Measurements from ENCODE around the gene AHR. TPM values are rescaled to one million over a fixed set of nuclear protein-coding genes. Genes with fewer than 3 reads are reported as not detected.
"Not testable (repeated sequence)": the region's sequence is repeated elsewhere in the genome, so short reads cannot be mapped to it uniquely, and the experiment has no call there.

The AHR gene
- total RNA-seq, 1 experiment from 2014 or later, result 99.1 TPM

GRCh38 chr7:17380736-17381662 lies 82.5 kb downstream of the AHR start:
- intact Hi-C loops (cut with micrococcal nuclease), result no loop called here
- H3K36me3 Mint-ChIP-seq (ENCODE audit: insufficient read depth, unreplicated experiment), result no peaks in the 10 kb centered on the region
- H3K4me3 Mint-ChIP-seq (ENCODE audit: unreplicated experiment), result no peak overlapping the region
- no peaks in the 10 kb centered on the region for H3K9me3 Mint-ChIP-seq (ENCODE audit: unreplicated experiment)
- no peak for TF ChIP-seq CTCF (IDR thresholded peaks at IDR 0.05; ENCODE audit: unreplicated experiment)
- H3K4me1 Mint-ChIP-seq (ENCODE audit: insufficient read depth, unreplicated experiment), result peaks cover 6% of the 10 kb centered on the region
- DNase-seq (ENCODE audit: unreplicated experiment), result no peak
- POLR2A ChIA-PET, result no interaction called here
- no peak overlapping the region for H3K27ac Mint-ChIP-seq (ENCODE audit: low read depth, unreplicated experiment)
- CTCF ChIA-PET, result interaction anchor here (1.0 kb wide), 1 partner anchor 11 kb away, joined by 3 read pairs; no protein-coding TSS in a partner anchor
- no TSS peak for BruUV-seq (replicated peaks)
- no peaks in the 10 kb centered on the region for H3K27me3 Mint-ChIP-seq (ENCODE audit: insufficient read depth, unreplicated experiment)

GRCh38 chr7:17382408-17383354 lies 84.2 kb downstream of the AHR start:
- DNase-seq (ENCODE audit: unreplicated experiment); intact Hi-C loops (cut with micrococcal nuclease); H3K9me3 Mint-ChIP-seq (ENCODE audit: unreplicated experiment); BruUV-seq (replicated peaks); H3K4me3 Mint-ChIP-seq (ENCODE audit: unreplicated experiment); H3K27ac Mint-ChIP-seq (ENCODE audit: low read depth, unreplicated experiment); POLR2A ChIA-PET; H3K36me3 Mint-ChIP-seq (ENCODE audit: insufficient read depth, unreplicated experiment); H3K4me1 Mint-ChIP-seq (ENCODE audit: insufficient read depth, unreplicated experiment); H3K27me3 Mint-ChIP-seq (ENCODE audit: insufficient read depth, unreplicated experiment): not testable (repeated sequence)
- CTCF ChIA-PET, result interaction anchor here (0.6 kb wide), 1 partner anchor 95 kb away, joined by 3 read pairs; no protein-coding TSS in a partner anchor

- ChIA-PET POLR2A (interaction anchor here (0.6 to 1.3 kb wide), 4 partner anchors 12 to 149 kb away, joined by 3 to 6 read pairs (median 4); no protein-coding TSS in a partner anchor), CTCF (interaction anchor here (0.5 to 0.9 kb wide), 2 partner anchors 14 to 965 kb away, joined by 3 to 4 read pairs; no protein-coding TSS in a partner anchor)
- H3K9me3 Mint-ChIP-seq (ENCODE audit: unreplicated experiment), result no peaks in the 10 kb centered on the region
- no peaks in the 10 kb centered on the region for H3K27me3 Mint-ChIP-seq (ENCODE audit: insufficient read depth, unreplicated experiment)
- TF ChIP-seq CTCF (IDR thresholded peaks at IDR 0.05; ENCODE audit: unreplicated experiment), result no peak
- no peaks in the 10 kb centered on the region for H3K36me3 Mint-ChIP-seq (ENCODE audit: insufficient read depth, unreplicated experiment)
- H3K27ac Mint-ChIP-seq (ENCODE audit: low read depth, unreplicated experiment), result no peak overlapping the region
- intact Hi-C loops (cut with micrococcal nuclease), result no loop called here
- H3K4me1 Mint-ChIP-seq (ENCODE audit: insufficient read depth, unreplicated experiment), result peaks cover 6% of the 10 kb centered on the region
- DNase-seq (ENCODE audit: unreplicated experiment), result no peak
- BruUV-seq (replicated peaks), result no TSS peak
- H3K4me3 Mint-ChIP-seq (ENCODE audit: unreplicated experiment), result no peak overlapping the region
Observed at GRCh38 chr7:17384400-17384799, 85.9 kb downstream of the AHR start.

GRCh38 chr7:17385612-17386011 lies 87.2 kb downstream of the AHR start:
- no peak for DNase-seq (ENCODE audit: unreplicated experiment)
- peaks cover 6% of the 10 kb centered on the region for H3K4me1 Mint-ChIP-seq (ENCODE audit: insufficient read depth, unreplicated experiment)
- no peak for TF ChIP-seq CTCF (IDR thresholded peaks at IDR 0.05; ENCODE audit: unreplicated experiment)
- ChIA-PET POLR2A (interaction anchor here (1.3 to 2.0 kb wide), 2 partner anchors 13 to 20 kb away, joined by 6 to 9 read pairs; no protein-coding TSS in a partner anchor), CTCF (interaction anchor here (1.2 to 1.5 kb wide), 2 partner anchors 11 to 17 kb away, joined by 5 to 7 read pairs; no protein-coding TSS in a partner anchor)
- no peaks in the 10 kb centered on the region for H3K27me3 Mint-ChIP-seq (ENCODE audit: insufficient read depth, unreplicated experiment)
- H3K36me3 Mint-ChIP-seq (ENCODE audit: insufficient read depth, unreplicated experiment), result no peaks in the 10 kb centered on the region
- intact Hi-C loops (cut with micrococcal nuclease), result no loop called here
- no peak overlapping the region for H3K27ac Mint-ChIP-seq (ENCODE audit: low read depth, unreplicated experiment)
- no peak overlapping the region for H3K4me3 Mint-ChIP-seq (ENCODE audit: unreplicated experiment)
- BruUV-seq (replicated peaks), result no TSS peak
- H3K9me3 Mint-ChIP-seq (ENCODE audit: unreplicated experiment), result no peaks in the 10 kb centered on the region
